ENCODE data around the gene FHOD3.

Gene FHOD3

DNA sequence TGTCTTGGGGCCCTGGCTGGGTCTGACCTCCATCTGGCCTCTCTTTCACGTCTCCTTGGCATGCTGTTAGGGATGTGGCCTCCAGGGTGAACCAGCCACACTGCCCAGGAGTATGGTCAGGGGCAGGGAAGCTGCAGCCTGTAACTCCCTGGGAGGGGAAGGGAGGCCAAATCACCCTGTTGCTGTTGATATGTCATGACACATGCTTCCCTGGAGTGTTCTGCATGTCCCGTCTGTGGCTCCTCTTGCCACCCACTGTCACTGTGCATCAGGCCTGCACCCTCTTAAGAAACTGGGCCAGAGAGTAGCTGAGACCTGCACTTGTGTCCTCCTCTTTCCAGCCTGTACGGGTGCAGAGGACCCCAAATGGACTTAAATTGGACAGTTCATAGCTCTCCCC lies 221.3 kb downstream of the FHOD3 start:
- no peak for DNase-seq (ENCODE audit: low read depth in 2 of 2)

DNA sequence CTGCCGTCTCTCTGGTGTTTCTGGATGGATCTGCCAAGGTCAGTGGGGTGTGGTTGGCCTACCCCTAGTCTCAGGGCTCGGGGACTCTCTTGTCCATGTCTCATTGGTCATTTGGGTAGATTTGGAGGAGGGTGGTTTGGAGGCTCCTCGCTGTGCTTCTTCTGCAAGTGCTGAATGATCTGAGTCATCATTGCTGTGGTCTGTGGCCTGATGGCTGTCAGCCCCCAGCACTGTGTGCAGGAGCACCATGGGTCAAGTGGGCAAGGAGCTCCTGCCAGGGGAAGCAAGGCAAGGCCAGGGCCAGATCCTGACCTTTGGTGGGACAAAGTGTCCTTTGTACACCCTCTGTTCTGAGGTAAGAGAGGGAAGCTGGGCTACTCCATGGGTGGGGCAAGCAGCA lies 221.8 kb downstream of the FHOD3 start:
- DNase-seq (ENCODE audit: low read depth in 2 of 2), result no peak

DNA sequence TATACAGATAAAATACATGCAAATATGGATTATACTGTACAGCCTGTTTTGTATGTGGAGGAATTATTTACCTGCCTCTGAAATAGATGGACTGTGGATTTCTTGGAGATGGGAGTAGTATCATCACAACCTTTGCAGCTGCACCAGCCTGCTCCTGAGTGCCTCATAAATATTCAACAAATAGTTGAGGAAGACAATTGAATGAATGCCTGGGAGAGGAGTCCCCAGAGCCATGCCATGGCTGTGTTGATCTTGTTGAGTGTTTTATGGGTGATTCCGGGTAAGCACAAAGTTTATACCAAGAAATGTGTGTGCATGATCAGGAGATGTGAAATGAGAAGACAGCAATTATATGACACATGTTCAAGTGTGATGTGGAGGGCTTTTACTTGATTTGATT lies 225.0 kb downstream of the FHOD3 start:
- DNase-seq (ENCODE audit: low read depth in 2 of 2), result no peak

- DNase-seq (ENCODE audit: low read depth in 2 of 2), result no peak
Measured at GRCh38 chr18:36525913-36526312, 228.4 kb downstream of the FHOD3 start.

GRCh38 chr18:36526611-36527010 lies 229.1 kb downstream of the FHOD3 start:
- no peak for DNase-seq (ENCODE audit: low read depth in 2 of 2)

DNA sequence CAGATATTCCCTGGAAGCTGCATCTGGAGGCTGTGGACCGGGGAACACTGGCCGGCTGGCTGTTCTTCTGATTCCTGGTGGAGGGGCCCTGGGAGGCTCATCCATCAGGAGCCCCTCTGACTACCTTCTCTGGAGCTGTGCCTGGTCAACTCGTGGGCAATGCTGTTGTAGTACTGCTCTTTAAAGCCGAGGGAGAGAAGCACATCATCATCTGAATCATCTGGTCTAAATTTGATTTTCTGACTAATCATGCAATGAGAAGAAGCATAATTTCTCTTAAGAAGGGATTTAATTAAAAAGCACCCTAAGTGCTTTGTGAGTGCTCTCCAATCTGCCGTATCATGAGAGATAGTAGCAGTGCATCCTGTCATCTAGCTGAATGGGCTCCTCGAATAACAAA lies 229.5 kb downstream of the FHOD3 start:
- DNase-seq (ENCODE audit: low read depth in 2 of 2), result no peak

GRCh38 chr18:36527740-36528455 lies 230.4 kb downstream of the FHOD3 start:
- DNase-seq (ENCODE audit: low read depth in 2 of 2), result no peak

- no peak for DNase-seq (ENCODE audit: low read depth in 2 of 2)
Measured at GRCh38 chr18:36529747-36530146, 232.2 kb downstream of the FHOD3 start.

- no peak for DNase-seq (ENCODE audit: low read depth in 2 of 2)
Measured at GRCh38 chr18:36530676-36531405, 233.3 kb downstream of the FHOD3 start.

GRCh38 chr18:36531636-36532035 lies 234.1 kb downstream of the FHOD3 start:
- no peak for DNase-seq (ENCODE audit: low read depth in 2 of 2)

GRCh38 chr18:36532394-36532793 lies 234.9 kb downstream of the FHOD3 start:
- DNase-seq (ENCODE audit: low read depth in 2 of 2), result no peak

DNA sequence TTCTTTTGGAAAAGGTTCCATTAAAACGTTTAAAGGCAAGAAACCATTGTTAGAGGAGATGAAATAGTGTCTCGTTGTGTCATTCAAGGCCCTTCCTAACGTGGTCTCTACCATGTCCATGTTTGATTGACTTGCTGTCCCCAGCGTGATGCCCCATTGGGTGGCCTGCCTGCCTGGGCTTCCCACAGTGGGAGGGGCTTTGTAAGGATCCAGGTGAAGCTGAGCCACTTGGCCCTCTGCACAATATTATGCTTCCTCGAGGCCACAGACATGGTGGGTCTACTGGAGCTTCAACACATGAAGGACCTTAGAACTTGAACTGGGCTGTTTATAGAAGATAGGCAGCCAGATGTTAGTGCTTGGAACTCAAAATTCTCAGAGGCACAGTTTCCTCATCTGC lies 235.3 kb downstream of the FHOD3 start:
- DNase-seq (ENCODE audit: low read depth in 2 of 2), result no peak

DNA sequence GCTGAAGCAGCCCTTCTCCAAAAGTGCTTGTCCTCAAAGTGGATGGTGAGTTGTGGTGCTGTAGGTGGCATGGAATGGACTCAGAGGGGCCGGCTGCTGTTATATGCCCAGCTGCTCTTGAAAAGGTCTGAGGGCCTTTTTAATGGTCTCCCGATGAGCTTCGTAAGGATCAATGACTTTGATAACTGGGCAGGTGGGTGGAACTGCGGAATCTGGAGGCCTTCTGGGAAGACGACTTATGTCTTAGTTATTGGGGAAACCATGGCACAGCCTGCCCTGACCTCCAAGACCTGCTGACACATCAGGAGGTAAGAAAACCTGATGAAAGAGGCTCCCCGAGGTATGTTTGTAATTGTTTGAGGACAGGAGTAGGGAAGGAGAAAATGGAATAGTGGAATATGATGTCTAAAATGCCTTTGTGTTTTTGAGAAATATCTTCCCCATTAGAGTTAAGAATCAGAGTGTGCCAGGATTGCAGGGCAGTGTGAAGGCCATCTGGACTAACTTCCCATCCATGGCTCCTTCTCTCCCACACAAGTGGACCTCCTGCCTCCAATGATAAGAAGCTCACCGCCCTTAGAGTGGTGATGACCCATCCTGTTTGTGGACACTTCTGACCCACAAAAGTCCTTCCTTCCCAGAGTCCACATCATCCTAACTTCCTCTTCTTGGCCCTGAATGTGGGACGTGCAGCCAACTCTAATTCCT lies 236.1 kb downstream of the FHOD3 start:
- no peak for DNase-seq (ENCODE audit: low read depth in 2 of 2)

DNA sequence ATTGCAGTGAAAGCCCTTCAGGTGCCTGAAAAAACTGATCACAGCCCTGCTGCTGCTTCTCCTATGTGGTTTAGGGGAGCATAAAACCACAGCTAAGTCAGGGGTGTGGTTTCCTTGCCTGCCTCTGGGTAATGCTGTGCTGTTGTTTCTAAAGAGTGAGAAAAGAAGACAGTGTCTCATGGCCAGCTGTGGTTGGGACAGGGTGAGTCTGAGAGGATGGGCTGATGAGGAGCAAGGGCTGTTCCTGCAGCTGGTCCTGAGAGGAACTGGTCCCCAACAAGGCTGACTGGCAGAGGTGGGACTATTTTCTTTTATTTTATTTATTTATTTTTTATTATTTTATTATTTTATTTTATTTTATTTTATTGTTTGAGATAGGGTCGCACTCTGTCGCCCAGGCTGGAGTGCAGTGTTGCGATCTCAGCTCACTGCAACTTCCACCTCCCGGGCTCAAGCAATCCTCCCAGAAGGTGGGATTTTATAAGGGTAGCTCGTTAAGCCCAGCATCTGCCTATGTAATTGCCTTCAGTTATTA lies 236.7 kb downstream of the FHOD3 start:
- DNase-seq (ENCODE audit: low read depth in 2 of 2), result no peak

GRCh38 chr18:36535202-36535935 lies 237.9 kb downstream of the FHOD3 start:
- DNase-seq (ENCODE audit: low read depth in 2 of 2), result no peak

GRCh38 chr18:36536426-36536825 lies 238.9 kb downstream of the FHOD3 start:
- DNase-seq (ENCODE audit: low read depth in 2 of 2), result no peak

DNA sequence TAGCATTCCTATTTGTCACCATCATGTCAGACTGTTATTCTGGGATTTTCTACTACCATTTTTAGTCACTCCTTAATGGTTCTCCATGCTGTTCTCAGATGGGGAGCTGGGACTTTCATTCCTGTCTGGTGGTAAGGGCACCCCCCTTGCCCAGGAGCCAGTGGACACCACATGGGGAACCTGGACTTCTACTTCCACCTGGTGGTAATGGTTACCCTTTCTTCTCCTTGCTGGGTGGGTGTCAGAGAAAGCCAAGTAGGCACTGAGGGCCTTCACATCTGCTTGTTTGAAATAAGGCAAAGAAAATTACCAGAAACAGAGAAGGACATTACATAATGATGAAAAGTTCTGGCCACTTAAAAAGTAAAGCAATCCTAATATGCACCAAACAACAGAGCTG lies 239.8 kb downstream of the FHOD3 start:
- no peak for DNase-seq (ENCODE audit: low read depth in 2 of 2)

DNA sequence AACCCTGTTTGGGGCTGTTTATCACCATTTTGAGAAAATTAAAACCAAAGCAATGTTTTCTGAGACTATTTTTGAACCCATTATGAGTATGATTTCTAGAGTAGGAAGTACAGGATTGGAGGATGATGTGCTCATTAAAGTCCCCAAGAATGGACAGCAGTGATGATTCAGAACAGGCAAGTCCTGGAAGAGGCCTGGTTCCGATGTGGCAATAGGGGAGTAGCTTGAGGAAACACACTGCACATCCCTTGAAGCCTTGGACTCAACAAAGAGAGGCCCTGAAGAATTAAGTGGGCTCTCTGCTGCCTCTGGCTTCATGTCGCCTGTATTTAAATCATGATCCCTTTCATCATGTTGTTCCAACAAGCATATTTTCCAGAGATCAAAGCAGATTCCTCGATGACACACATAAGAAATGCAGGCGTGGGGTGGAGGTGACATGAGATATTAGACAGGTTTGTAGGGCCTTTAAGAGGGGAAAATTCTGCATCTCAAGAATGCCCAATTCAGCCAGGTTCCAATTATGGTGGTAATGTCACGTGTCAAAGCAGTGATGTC lies 242.2 kb downstream of the FHOD3 start:
- no peak for DNase-seq (ENCODE audit: low read depth in 2 of 2)

- no peak for DNase-seq (ENCODE audit: low read depth in 2 of 2)
Measured at GRCh38 chr18:36543030-36543429, 245.5 kb downstream of the FHOD3 start.

- DNase-seq (ENCODE audit: low read depth in 2 of 2), result no peak
Measured at GRCh38 chr18:36543991-36544725, 246.6 kb downstream of the FHOD3 start.
